Astrocyte of the spinal cord (primary cell): Measurements from ENCODE around the gene HOXA6.

ENCODE experiments used
- DNase-seq: peaks from one replicate; pipeline ENCODE4 v3.0.0; 2011; ENCODE audit warnings: low read depth, low spot score
- H3K4me3 ChIP-seq: 2 replicates; pipeline ENCODE4 v1.5.1; 2011; ENCODE audit warnings: low read depth, mild to moderate bottlenecking, low read length, moderate library complexity
- in situ Hi-C: cut with HindIII; loops from 2 replicates; pipeline ENCODE4 v1.10.0; 2017; ENCODE audit warnings: low sequenced_read_pairs
- TF ChIP-seq, protein P1 (sequence below): IDR thresholded peaks from 2 replicates; pipeline ENCODE4 v1.5.1; 2012; ENCODE audit warnings: low read depth, mild to moderate bottlenecking, low read length, inconsistent platforms

The HOXA6 gene

DNA sequence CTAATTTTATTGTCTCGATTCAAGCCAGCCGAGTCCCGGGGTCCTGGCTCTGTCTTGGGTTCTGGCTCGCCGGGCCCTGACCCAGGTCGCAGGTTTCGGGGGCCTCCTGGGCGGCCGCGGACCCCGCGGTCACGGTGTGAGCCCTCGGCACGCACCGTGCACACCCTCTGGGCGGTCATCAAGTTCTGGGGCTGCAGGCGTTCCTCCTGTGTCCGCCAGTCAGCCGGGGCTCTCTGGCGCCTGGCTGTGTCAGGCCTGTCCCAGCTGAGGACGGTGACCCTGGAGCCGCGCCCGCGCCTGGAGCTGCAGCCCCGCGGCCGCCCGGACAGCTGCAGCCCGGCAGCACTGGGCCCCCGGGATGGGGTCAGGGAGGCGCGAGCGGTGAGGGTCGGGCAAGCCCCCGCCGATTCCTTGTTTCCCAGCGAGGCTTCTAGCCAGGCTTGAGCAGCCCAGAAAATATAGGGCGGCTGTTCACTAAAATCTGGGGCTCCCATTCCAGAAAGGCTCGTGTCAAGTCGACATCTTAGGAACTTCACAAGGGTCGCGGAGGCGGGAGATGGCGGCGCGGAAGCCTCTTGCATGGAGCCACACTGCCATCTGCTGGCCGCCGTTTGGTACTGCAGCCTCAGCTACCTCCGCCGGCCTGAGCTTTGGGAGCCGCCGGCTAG is 13.1 kb upstream of the HOXA6 start:
- H3K4me3 ChIP-seq = peak overlapping the region; percentile 48
- peak; percentile 86 for DNase-seq
- in situ Hi-C loops = loop anchor here (25.0 kb wide), 1 partner anchor 773 kb away; no protein-coding TSS in a partner anchor
- TF ChIP-seq, protein P1, sequence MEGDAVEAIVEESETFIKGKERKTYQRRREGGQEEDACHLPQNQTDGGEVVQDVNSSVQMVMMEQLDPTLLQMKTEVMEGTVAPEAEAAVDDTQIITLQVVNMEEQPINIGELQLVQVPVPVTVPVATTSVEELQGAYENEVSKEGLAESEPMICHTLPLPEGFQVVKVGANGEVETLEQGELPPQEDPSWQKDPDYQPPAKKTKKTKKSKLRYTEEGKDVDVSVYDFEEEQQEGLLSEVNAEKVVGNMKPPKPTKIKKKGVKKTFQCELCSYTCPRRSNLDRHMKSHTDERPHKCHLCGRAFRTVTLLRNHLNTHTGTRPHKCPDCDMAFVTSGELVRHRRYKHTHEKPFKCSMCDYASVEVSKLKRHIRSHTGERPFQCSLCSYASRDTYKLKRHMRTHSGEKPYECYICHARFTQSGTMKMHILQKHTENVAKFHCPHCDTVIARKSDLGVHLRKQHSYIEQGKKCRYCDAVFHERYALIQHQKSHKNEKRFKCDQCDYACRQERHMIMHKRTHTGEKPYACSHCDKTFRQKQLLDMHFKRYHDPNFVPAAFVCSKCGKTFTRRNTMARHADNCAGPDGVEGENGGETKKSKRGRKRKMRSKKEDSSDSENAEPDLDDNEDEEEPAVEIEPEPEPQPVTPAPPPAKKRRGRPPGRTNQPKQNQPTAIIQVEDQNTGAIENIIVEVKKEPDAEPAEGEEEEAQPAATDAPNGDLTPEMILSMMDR = peak; percentile 94

DNA sequence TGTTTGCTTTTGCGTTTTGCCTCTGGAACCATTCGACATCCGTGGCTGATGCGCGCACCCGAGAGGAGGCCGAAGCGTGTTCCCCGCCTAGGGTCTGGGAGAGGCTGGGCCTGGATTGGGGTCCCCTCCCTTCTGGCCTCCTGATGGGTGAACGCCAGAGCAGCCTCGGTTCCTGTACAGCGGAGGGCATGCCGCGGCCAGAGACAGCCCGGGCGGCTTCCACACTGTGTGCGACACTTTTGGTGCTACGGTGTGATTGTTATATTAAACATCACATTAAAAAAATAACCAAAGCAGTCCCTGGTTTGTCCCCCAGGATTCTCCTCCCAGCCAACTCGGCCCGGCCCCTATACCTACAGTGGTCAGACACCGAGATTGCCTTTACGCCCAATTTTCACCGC is 12.6 kb upstream of the HOXA6 start:
- DNase-seq = no peak
- TF ChIP-seq, protein P1 = no peak
- peak overlapping the region; percentile 48 for H3K4me3 ChIP-seq
- in situ Hi-C loops = loop anchor here (25.0 kb wide), 1 partner anchor 773 kb away; no protein-coding TSS in a partner anchor

DNA sequence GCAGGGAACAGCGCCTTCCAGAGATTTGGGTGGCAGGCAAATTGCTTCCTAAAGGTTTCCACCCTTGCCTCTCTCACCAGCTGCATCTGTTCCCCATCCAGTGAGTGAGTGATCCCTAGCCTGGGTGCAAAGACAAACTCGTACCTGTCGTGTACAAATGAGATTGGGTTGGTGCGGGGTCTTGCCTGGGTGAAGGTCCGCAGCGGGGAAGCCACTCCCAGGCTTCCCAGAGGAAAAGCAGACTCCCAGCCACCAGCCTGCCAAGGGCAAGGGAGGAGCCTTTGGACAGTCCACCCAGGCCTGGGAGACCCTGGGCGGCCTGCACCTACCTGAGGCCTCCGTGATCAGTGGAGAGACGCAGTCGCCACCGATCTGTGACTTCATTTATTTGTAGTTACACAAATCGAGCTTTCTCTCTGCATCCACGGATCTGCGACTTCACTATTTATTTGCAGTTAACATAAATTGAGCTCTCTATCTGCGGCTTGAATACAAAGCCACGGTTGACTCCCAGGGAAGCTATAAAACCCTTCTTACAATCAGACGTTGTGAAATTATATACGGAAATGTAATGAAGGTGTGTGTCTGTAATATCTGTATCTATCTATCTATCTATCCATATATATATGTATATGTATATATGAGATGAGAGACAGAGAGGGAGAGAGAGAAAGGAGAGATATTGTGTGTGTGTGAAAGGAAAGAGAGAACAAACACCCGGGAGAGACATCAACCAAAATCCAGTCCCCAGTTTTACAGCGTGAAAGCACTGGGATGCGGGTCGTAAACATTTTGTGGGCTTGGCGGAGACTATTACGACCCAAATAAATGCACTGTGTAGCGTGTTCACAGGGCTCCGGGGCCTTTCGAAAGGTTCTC is 11.9 kb upstream of the HOXA6 start:
- in situ Hi-C loops = loop anchor here (25.0 kb wide), 1 partner anchor 772 kb away; no protein-coding TSS in a partner anchor
- peak; percentile 40 for DNase-seq
- TF ChIP-seq, protein P1 = no peak
- no peak overlapping the region for H3K4me3 ChIP-seq

DNA sequence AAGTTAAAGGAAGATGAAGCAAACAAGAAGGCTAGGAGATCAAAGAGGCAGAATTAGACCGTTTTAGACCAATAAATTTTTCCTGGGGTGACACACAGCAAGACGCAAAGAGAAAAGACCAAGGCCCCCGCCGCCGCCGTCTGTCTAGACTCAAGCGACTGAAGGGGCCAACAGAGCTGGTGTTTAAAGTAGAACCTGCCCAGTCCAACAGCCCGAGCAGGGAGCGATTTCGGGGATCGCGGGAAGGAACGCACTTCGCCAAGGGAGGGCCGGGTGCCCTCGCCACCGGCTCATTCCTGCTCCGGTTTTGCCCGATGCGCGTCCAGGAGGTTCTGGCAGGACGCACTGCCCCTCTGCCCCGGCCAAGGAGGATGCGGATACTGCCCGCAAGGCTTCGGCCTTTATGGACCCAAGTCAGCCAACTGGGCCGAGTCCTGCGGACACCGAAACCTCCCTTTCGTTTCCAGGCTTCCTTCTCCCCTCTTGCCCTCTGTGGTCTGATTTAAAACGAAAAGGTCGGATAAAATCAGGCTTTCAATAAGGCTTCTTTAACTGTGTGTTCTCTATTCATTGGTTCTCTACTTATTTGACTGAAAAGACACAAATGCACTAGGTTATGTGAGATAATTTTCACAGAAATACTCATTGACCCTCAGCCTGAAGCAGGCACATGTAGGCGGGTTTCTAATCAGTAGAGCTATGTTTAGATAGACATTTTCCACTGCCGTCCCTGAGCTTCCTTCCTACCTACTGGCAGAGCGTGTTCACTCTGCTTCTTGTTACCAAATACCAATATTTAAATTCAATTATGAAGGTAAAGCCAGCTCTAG is 11.1 kb upstream of the HOXA6 start:
- TF ChIP-seq, protein P1 = no peak
- no peak for DNase-seq
- in situ Hi-C loops = loop anchor here (25.0 kb wide), 1 partner anchor 771 kb away; no protein-coding TSS in a partner anchor
- H3K4me3 ChIP-seq = no peak overlapping the region

DNA sequence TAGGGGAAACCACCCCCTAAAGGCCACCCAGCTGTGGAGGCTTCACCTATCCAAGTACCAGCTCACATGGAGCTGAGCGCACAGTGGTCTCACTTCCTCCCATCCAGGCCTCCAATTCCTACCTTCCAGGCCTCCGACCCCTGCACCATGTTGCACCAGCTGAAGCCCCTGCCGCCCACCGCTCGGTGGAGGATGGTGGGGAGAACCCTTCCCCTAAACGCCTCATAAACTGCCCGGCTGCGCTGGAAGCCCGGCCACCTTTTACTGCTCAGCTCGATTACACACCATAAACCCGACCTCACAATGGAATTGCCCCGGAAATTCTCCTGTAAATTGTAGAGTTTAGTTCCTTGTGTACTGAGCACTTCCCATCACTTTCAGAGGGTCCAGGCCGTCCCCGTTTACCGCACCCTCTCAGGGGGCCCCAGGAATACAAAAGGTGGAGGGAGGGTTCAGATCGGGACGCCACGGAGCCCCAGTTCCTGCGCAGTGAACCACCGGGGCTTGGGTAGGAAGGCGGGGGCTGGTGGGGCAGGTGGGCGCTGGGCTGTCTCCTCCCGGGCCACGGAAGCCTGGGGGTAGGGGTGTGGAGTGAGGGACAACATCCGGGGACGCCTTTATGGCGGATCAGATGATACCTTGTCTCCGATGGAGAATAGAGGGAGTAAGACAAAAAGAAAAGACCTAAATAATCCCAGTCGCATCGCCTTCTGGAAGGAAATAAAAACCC is 10.3 kb upstream of the HOXA6 start:
- in situ Hi-C loops = loop anchor here (25.0 kb wide), 1 partner anchor 771 kb away; no protein-coding TSS in a partner anchor
- TF ChIP-seq, protein P1 = no peak
- no peak overlapping the region for H3K4me3 ChIP-seq
- peak; percentile 7 for DNase-seq
